RWPE2 (cell line): ENCODE results near the gene IHH.

Experiments
- ATAC-seq: fragments of 200-7000 bp; cut with Tn5 transposase; 3 replicates; pipeline ENCODE4 v1.9.1; 2021; ENCODE audit warnings: low read depth
- DNase-seq: peaks from one replicate; pipeline ENCODE4 v3.0.0-alpha.2; 2020; ENCODE audit warnings: low spot score
- H3K27ac ChIP-seq: fragments of 450-650 bp; 2 replicates; pipeline ENCODE4 v1.5.1; 2017; ENCODE audit warnings: mild to moderate bottlenecking; ENCODE audit not compliant: poor library complexity, severe bottlenecking
- H3K27me3 ChIP-seq: fragments of 250-450 bp; sonication (Bioruptor Pico); 2 replicates; pipeline ENCODE4 v1.5.1; 2021; ENCODE audit warnings: mild to moderate bottlenecking, moderate library complexity; ENCODE audit not compliant: insufficient read depth, poor library complexity, severe bottlenecking
- H3K36me3 ChIP-seq: fragments of 250-450 bp; sonication (Bioruptor Pico); 2 replicates; pipeline ENCODE4 v1.5.1; 2020; ENCODE audit warnings: low read depth, mild to moderate bottlenecking, moderate library complexity
- H3K4me1 ChIP-seq: fragments of 250-450 bp; sonication (Bioruptor Pico); 2 replicates; pipeline ENCODE4 v1.5.1; 2021; ENCODE audit warnings: mild to moderate bottlenecking, moderate library complexity; ENCODE audit not compliant: insufficient read depth, poor library complexity, severe bottlenecking
- H3K4me3 ChIP-seq: fragments of 250-450 bp; sonication (Bioruptor Pico); 2 replicates; pipeline ENCODE4 v1.5.1; 2021; ENCODE audit warnings: mild to moderate bottlenecking, moderate library complexity; ENCODE audit not compliant: severe bottlenecking
- H3K9me3 ChIP-seq: fragments of 250-450 bp; sonication (Bioruptor Pico); 2 replicates; pipeline ENCODE4 v1.5.1; 2021; ENCODE audit warnings: mild to moderate bottlenecking, moderate library complexity; ENCODE audit not compliant: severe bottlenecking
- CTCF ChIP-seq: fragments of 450-650 bp; IDR thresholded peaks from one replicate; pipeline ENCODE4 v1.5.1; 2017; ENCODE audit warnings: mild to moderate bottlenecking, moderate library complexity; ENCODE audit not compliant: poor library complexity, severe bottlenecking

IHH gene

GRCh38 chr2:219078951-219079350 is 18.2 kb upstream of the IHH start:
- H3K9me3 ChIP-seq = no peaks in the 10 kb centered on the region
- no peak overlapping the region for H3K4me3 ChIP-seq
- H3K27me3 ChIP-seq = no peaks in the 10 kb centered on the region
- H3K36me3 ChIP-seq = no peaks in the 10 kb centered on the region
- no peaks in the 10 kb centered on the region for H3K4me1 ChIP-seq
- no peak for TF ChIP-seq CTCF
- H3K27ac ChIP-seq = no peak overlapping the region
- DNase-seq = no peak
- no peak for ATAC-seq

GRCh38 chr2:219078126-219078525 is 17.4 kb upstream of the IHH start:
- Histone ChIP-seq H3K4me1 (no peaks in the 10 kb centered on the region), H3K27ac (no peak overlapping the region), H3K27me3 (no peaks in the 10 kb centered on the region), H3K9me3 (no peaks in the 10 kb centered on the region), H3K36me3 (no peaks in the 10 kb centered on the region), H3K4me3 (no peak overlapping the region)
- no peak for ATAC-seq
- no peak for DNase-seq
- TF ChIP-seq CTCF = no peak

- no peak overlapping the region for H3K27ac ChIP-seq
- H3K4me1 ChIP-seq = peaks cover 5% of the 10 kb centered on the region
- DNase-seq = no peak
- H3K9me3 ChIP-seq = no peaks in the 10 kb centered on the region
- TF ChIP-seq CTCF = no peak
- no peaks in the 10 kb centered on the region for H3K36me3 ChIP-seq
- no peaks in the 10 kb centered on the region for H3K27me3 ChIP-seq
- no peak for ATAC-seq
- no peak overlapping the region for H3K4me3 ChIP-seq
These were observed 15.5 kb upstream of the IHH start for GRCh38 chr2:219076253-219076652.

- Histone ChIP-seq H3K9me3 (no peaks in the 10 kb centered on the region), H3K36me3 (no peaks in the 10 kb centered on the region), H3K4me1 (peaks cover 5% of the 10 kb centered on the region), H3K27ac (no peak overlapping the region), H3K4me3 (no peak overlapping the region), H3K27me3 (no peaks in the 10 kb centered on the region)
- no peak for ATAC-seq
- DNase-seq = no peak
- TF ChIP-seq CTCF = peak; percentile 58
These were observed 12.8 kb upstream of the IHH start for GRCh38 chr2:219073413-219074129.

GRCh38 chr2:219072741-219073250 is 12.1 kb upstream of the IHH start:
- Histone ChIP-seq H3K27ac (no peak overlapping the region), H3K4me1 (peaks cover 5% of the 10 kb centered on the region), H3K9me3 (no peaks in the 10 kb centered on the region), H3K4me3 (no peak overlapping the region), H3K36me3 (no peaks in the 10 kb centered on the region), H3K27me3 (no peaks in the 10 kb centered on the region)
- no peak for ATAC-seq
- DNase-seq = no peak
- TF ChIP-seq CTCF = no peak
